ENCODE results near the gene TTI1.

TTI1 gene

DNA sequence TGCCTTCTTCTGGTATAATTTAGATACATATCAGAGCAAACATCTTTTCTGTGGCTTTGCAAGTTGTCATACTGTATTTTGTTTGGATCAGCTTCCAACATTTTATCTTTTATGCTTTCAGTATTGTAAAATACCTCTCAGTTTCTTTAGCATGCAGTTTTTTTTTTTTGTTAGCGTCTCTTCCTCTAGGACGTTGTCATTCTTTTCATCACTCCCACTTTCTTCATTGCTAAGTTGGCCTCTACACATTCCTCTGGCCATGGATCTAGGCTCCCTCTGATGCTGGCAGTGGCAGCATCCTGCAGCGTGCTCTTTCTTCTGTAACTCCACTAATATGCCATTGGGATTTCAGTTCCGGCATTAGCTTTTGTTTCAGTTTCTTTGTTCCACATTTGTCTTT lies 22.0 kb upstream of the TTI1 start:
- DNase-seq (ENCODE audit: low read depth in 3 of 3) = no peak

DNA sequence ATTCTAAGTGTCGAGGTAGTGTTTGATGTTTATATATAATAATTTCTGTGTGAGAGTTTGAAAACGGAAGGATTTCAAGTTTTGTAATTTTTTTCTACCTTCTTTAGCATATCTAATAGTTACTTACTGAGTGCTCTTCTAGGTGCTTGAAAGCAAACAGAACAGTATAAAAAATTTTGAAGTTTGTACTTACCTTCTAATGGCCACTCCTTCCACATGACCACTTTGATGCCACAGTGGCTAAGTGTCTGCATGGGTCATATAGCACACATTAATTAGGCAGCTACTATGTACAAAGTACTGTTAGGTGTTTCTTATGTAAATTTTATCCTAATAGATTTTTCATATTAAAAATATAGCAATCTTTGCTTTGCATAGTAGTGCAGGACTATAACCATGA lies 21.4 kb upstream of the TTI1 start:
- DNase-seq (ENCODE audit: low read depth in 3 of 3) = no peak

DNA sequence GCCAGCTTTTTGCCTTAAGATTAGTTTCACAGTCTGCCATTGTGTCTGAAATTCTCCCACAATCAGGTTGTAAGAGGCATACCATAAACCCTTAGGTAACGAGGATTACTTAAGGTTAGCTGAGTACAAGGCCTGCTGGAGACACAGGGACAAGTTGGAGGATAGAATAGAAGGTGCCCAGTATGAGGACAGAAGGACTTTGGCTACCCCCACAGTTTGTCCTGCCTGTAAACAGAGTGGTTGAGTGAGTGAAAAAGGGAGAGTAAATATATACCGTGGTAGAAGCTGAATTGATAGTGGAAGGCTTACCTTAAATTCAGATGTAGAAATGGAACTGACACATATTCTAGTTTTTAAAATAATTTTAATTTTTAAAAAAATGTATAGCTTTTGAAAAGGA lies 19.6 kb upstream of the TTI1 start:
- no peak for DNase-seq (ENCODE audit: low read depth in 3 of 3)

DNA sequence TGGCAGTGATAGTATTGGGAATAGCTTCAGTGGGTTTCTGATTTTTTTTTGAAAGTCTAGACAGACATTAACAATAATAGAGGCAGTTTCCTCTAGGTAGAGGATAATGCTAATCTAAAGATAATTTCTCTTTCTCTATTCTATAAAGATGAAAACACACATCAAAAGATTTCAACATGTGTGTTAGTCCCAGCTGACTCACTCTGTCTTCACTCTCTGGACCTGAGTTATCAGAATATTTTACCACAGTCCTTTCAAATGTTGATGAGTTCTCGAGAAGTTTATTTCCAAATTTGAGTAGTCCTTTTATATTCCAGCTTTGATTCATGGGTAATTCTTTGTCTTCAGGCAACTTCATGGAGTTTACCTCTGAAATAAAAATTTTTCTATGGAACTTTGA lies 17.4 kb upstream of the TTI1 start:
- DNase-seq (ENCODE audit: low read depth in 3 of 3) = no peak

DNA sequence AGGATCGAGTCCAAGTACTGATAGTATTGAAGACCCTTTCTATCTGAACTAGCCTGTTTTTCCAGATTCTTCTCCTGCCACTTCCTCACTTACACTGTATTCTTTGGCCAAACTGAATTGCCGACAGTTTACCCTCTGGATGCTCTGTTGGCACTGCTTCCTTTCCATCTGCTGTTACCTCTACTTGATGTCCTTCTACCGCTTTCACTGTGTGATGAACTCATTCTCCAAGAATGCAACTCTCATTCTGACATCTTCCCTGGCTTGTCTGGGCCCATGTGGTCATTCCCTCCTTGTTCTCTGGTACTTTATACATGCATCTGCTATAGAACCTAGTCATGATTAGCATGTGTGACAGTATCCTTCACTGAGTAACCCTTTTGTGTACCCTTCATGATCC lies 16.5 kb upstream of the TTI1 start:
- DNase-seq (ENCODE audit: low read depth in 3 of 3) = no peak

DNA sequence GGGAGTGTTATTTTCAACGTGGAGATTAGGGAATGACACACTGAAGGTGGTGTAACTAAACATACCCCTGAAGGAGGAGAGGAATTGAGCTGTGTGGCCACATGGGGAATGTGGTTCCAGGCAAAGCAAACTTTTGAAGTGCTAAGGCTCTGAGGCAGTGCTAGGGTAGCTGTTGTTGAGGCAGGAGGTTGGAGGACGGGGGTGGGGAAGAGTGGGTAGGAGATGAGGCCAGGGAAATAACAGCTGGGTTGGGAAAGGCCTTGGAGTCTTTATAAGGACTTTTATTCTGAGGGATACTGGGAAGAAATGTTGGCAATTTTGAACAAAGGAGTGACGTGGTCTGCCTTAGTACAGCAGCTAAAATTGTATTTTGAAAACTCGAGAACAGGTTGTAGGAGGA lies 13.3 kb upstream of the TTI1 start:
- no peak for DNase-seq (ENCODE audit: low read depth in 3 of 3)

DNA sequence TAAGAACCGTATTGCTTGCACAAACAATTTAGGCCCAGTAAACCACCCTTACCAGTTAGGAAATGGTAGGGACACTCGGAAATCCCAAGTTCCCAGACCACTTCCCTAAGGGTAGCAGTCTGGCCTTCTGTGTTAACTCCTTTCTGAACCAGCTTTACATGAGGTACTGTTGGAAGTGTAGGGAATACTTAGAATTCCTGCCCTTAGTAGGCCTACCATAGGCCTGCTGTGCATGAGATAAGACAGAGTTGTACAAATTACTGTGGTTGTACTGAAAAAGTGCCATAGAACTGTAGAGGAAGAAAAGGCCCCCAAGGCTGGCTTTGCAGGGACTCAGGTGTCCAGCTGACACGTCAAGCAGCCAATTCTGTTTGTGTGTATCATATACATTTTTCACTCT lies 11.4 kb upstream of the TTI1 start:
- no peak for DNase-seq (ENCODE audit: low read depth in 3 of 3)

DNA sequence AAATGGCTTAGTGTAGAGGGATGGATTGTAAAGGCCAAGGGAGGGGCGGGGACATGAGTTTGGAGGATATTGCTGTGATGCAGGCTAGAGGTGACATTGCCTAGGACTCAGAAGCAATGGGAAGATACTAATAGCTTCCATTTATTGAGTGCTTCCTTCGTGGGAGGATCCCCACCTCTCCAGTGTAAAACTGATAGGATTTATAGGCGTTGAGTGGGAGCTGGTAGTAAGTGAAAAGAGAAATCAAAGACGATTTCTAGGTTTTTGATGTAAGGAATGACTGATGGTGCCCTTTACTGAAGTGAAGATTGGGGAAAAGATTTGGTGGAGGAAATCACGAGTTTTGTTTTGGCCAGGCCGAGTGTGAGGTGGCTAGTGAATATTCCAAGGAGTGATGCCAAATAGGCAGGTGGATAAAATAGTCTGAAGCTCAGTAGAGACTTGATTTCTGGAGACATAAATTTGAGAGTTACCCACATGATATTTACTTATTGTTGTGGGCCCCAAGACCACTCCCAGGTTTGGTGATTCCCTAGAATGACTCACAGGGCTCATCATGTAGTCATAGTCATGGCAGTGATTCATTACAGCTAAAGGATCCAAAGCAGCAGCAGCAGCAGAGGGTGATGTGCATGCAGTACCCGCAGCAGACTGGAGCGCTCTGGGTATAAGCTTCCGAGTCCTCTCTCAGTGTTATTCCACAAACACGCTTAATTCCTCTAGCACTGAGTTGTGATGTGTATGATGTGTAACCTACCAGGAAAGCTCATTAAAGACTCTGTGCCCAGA lies 10.4 kb upstream of the TTI1 start:
- DNase-seq (ENCODE audit: low read depth in 3 of 3) = no peak

DNA sequence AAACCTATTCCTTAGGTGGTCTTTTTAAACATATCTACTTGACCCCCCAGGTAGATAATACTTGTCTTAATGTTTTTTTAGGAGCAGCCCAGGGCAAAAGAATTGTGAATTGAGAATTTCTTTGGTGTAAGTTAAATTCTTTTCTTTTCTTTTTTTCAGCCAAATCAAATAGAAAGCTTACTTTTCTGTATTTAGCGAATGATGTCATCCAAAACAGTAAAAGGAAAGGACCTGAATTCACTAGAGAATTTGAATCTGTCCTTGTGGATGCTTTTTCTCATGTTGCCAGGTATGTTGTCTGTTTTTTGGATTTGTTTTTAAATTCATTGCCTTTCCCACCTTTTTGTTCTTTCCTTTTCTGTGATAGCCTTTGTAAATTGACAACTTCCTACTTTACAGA lies 7.0 kb upstream of the TTI1 start:
- DNase-seq (ENCODE audit: low read depth in 3 of 3) = no peak

DNA sequence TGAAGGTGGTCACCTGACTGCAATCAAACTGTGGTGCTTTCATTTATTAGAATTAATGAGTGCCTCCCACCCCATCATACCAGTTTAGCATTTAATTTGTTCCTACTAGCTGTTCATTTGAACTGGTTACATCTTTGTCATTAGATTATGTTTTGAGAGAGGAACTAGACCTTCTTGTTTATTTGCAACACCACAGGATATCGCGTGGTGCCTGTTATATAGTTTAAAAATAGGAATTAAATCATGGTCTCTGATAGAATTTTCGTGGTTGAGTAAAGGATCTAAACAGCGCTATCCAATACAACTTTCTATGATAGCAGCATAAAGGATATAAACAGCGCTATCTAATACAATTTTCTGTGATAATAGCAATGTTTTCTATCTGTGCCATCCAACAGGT lies 3.1 kb upstream of the TTI1 start:
- DNase-seq (ENCODE audit: low read depth in 3 of 3) = no peak

DNA sequence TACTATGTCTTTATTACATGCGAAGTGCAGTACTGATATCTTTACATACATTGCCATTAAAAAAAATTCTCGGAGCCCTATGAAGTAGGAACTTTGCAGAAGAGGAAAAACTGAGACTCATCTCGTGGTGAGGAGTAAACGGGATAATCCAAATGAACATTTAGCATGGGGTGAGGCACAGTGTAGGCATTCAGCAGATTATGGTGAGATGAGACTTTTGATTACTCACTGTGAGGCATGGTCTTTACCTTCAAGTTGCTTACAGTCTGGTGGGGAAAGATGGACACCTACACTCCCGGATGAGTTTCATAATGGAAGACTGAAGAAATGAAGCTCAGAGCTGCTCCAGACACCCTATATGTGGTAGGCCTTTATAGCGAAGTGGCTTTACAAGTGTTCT lies 1.7 kb upstream of the TTI1 start:
- DNase-seq (ENCODE audit: low read depth in 3 of 3) = no peak

DNA sequence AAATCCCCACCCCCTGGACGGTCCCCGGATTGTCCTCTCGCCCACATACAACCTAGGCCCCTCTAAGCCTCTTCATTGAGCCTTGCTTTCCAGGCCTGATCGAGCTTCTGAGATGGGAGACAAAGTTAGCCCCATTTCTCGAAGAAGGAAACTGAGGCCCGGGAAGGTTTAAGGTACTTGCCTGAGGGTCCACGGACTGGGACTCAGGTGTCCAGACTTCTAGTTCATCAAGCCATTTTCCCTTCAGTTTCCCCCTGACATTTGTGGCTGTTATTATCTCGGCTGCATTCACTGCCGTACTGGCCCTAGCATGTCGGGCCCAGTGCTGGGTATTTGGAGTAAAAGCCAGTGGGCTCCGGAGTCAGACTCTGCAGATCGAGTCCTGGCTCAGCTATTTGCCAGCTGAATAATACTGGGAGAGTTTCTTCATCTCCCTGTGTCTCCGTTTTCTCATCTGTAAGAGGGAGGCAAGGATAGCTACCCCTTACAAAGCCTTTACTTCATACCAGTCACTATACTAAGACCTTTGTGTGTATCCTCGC lies 923 bp upstream of the TTI1 start:
- no peak for DNase-seq (ENCODE audit: low read depth in 3 of 3)

DNA sequence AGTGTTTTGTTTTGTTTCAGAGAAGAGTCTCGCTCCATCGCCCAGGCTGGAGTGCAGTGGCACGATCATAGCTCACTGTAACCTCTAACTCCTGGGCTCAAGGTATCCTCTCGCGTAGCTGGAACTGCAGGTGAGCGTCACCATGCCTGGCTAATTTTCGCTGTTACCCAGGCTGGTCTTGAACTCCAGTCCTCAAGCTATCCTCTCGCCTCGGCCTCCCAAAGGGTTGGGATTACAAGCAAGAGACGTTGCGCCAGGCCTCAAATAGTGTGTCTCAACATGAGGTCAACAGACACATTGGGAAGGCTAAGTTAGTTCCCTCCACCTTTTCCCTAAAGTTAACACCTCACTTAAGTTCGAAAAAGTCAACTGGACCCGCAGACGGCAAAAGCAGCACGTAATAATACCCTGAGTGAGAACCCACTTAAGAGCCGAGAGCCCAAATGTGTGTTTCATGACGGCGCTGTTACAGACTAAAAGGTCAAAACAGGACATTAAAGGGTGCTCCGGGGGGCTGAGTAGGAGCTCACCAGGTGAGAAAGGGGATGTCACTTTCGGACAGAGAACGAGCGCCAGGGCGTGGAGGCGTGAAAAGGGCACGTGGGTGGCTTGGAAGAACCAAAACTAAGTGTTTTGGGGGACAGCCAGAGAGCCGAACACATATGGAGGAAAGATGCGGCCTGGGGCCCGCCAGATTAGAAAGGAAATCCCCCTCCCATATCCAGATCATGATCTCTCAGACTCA lies 499 bp downstream of the TTI1 start:
- peak in 1 of 3 experiments; percentile 34 for DNase-seq (ENCODE audit: low read depth in 3 of 3)

DNA sequence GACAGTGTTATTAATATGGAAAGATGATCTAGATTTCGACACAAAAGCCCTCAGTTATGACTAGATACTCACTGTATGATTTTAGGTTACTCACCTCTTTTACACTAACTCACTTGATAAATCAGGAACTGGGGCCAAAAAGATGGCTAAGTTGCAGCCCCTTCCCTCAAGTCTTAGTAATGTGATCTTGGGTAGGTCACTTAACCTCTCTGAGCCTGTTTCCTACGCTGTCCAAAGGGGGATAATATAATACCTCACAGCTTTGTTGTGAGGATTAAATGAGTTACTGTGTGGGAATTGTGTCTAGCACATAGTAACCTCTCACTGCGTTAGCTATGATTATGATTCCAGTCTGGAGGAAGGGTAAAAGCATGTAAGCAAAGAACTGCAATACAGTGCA lies 1.3 kb downstream of the TTI1 start:
- no peak for DNase-seq (ENCODE audit: low read depth in 3 of 3)

DNA sequence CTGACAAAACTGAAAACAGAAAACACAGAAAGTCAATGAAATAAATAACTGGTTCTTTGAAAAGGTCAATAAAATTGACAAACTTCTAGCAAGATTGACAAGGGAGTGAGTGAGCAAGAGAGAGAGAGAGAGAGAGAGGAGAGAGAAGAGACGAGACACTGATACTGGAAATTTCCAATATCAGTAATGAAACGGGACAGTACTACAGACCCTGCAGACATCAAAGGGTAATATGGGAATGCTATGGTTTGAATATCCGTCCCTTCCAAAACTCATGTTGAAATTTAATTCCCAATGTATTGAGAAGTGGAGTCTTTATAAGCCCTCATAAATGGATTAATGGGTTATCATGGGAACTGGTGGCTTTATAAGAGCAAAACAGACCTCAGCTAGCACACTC lies 3.8 kb downstream of the TTI1 start:
- no peak for DNase-seq (ENCODE audit: low read depth in 3 of 3)

DNA sequence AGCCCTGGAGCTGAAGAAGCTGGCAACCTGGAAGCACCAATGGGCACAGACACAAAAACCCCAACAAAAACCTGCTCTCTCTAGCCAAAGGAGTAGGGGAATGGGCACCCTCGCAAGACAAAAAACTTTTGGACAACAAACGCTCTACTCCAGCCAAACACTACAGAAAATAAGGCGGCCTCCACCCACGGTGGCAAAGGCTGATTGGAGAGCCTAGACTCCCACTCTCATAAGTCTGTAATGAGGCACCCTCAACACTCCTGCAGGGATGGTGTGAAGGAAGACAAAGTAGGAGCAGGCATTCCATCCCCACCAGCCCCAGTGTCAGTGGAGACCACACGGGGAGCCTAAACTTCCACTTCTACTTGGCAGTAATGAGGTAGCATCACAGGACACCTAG lies 8.8 kb downstream of the TTI1 start:
- DNase-seq (ENCODE audit: low read depth in 3 of 3) = no peak

DNA sequence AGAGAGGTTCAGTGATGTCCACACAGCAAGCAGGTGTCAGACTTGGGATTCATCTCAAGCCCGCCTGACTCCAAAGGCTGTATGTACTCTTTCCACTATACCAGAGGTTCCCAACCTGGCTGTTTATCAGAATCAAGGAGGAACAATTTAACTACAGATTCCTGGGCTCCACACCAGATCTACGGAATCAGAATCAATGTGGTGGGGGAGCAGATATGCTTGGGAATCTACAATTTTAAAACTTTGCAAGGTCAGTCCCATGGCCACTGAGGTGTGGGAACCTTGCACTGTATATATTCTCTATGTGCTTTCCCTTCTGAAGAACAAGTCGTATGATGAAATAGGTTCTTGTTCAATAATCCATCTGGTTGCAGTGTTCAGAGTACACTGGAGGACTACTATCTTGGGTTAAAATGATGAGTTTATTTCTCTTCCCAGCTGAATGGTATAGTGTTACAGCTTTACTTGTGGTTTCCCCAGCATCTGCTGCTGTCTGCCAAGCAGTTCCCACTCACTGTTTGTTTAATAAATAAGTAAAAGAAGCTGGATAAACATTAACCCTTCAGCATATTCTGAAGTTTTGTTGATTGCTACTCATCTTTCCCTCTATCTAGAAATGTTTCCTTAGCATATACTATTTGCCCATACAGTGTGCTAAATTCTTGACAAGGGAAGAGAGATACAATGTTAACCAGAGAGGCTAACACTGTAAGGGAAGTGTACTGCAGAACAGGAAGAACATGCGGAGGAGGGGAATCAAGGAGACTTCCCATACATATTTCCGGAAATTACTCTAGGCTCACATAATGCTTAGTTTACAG lies 9.9 kb downstream of the TTI1 start:
- no peak for DNase-seq (ENCODE audit: low read depth in 3 of 3)

DNA sequence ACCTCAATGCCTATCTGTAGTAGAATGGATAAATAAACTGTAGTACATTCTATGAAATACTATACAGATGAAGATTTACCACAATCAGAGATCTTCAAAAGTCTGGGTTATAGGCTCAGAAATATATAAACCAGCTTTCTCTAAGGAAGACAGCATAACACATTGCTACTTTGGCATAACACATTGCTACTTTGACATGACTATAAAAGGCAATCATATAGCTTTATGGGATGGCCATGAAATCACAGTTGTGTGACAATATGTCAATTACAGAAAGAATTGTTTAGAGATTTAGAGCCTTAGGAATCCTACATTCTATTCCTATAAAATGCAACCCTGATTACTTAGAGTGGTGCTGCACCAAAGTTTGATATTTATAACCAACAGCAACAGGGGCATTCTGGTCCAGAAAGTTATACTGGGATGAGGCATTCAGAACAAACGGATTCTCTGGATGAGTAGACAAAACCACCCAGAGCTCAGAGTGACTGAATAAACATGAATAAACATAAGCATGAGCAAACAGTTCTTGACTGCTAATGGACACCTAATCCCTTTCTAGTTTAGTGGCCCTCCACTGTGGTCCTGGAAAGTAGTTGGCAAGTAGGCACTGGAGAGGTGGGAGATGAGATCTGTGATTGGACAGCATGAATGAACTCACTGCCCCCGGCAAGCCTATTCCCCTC lies 12.0 kb downstream of the TTI1 start:
- no peak for DNase-seq (ENCODE audit: low read depth in 3 of 3)

DNA sequence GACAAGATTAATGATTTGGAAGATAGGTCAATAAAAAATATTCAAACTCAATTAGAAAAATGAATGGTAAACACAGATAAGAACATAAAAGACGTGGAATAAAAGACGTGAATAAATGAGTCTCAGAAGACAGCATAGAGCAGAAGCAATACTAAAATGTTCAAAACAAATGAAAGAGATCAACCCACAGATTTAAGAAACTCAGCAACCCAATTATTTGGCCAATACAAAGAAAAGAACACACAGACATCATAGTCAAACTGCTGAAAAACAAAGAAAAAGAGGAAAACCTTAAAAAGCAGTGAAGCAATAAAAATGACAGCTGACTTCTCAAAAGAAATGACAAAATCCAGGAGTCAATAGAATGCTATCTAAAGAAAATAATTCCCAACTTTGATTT lies 14.9 kb downstream of the TTI1 start:
- no peak for DNase-seq (ENCODE audit: low read depth in 3 of 3)

DNA sequence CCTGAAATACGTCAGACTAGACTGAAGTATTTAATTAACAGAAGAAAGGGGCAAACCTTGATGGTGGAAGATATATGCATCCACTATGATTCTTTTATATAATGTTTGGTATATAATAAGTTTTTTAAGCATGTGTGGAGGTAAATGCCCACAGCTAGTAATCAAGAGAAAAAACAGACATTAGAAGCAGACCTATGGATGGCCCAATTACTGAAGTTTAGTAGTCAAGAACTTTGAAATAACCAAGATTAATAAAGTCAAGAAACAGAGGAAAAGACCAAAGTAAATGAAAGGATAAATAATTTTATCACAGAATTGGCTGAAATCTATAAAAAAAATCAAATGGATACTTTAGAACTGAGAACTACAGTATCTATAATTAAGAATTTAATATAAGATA lies 15.3 kb downstream of the TTI1 start:
- no peak for DNase-seq (ENCODE audit: low read depth in 3 of 3)

DNA sequence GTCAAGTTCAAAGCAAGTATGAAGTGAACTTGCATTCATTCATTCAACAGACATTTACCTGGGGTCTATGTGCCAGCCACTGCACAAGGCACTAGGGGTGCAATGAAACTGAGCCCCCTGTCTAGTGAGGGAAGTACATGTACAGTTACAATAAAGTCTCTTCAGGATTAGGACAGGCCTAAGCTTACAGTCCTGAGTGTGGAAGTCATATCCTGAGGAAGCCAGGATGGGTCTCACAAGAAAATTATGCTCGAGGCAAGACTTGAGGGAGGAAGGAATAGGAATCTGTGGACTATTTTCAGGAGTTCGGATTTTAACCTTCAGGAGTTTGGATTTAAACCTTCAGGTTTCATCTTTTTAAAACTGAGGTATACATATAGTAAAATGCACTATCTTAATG lies 19.4 kb downstream of the TTI1 start:
- DNase-seq (ENCODE audit: low read depth in 3 of 3) = no peak

DNA sequence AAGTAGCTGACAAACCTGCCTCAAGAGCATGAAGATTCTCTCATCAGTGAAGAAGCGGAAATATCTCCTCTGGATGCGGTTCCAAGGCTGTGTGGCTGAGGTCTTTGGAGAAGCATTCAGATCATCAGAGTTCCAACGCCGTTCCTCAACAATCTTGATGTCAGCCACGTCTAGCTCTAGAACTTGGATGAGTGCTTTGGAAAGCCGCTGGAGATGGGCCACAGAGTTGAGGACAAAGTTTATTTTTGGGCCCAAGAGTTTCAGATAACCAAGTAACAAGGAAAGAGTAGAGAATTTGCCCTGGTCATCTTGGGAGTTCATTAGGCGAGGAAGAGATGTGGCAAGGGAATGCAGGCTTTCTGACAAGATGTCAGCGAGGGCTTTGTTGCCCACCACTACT lies 20.9 kb downstream of the TTI1 start:
- no peak for DNase-seq (ENCODE audit: low read depth in 3 of 3)
